GM12878 (cell line): ENCODE measurements around the gene CRIM1. TPM values are rescaled to one million over a fixed set of nuclear protein-coding genes. Genes with fewer than 3 reads are reported as not detected.

Experiments
- ATAC-seq: fragments of 200-7000 bp; cut with Tn5 transposase; 3 replicates; pipeline ENCODE4 v1.9.1; 2020; ENCODE audit warnings: mild to moderate bottlenecking, moderate library complexity
- BruUV-seq: library from RNA; stranded (reverse); fragments of 400-500 nt; replicated peaks from 2 replicates; lab custom pipeline; 2021; lab: Mats Ljungman, UMichigan
- CTCF ChIA-PET: fragments of 300-600 bp; sonication (Branson Sonifier 250); formaldehyde crosslinking; extraction: SDS; loops from one replicate; lab custom pipeline; 2021; ENCODE audit warnings: inconsistent platforms; lab: Yijun Ruan, JAX
- POLR2A ChIA-PET: fragments of 350-600 bp; formaldehyde crosslinking; extraction: SDS; loops from one replicate; lab custom pipeline; 2021; ENCODE audit warnings: inconsistent platforms; lab: Charles Lee
- RAD21 ChIA-PET: fragments of 300-600 bp; sonication (Branson Sonifier 250); formaldehyde crosslinking; loops from one replicate; lab custom pipeline; 2023; ENCODE audit warnings: antibody characterized with exemption; ENCODE audit not compliant: unreplicated experiment; lab: Charles Lee
- SMC1A ChIA-PET: fragments of 300-600 bp; sonication (Branson Sonifier 250); formaldehyde crosslinking; loops from one replicate; lab custom pipeline; 2023; ENCODE audit not compliant: unreplicated experiment, uncharacterized antibody; lab: Charles Lee
- DNase-seq: peaks from one replicate; pipeline ENCODE4 v3.0.0-alpha.2; 2011; ENCODE audit warnings: low read depth, low spot score
- FAIRE-seq: peaks from 3 replicates; lab custom pipeline; 2011; peaks lifted over from hg19 to GRCh38; lab: Jason Lieb, UNC
- H2AFZ ChIP-seq: 2 replicates; pipeline ENCODE4 v1.6.0; 2011; ENCODE audit warnings: low read depth, low read length, control low read depth; ENCODE audit not compliant: control insufficient read depth
- H3K27ac ChIP-seq: 2 replicates; pipeline ENCODE4 v1.5.1; 2011; ENCODE audit warnings: control low read depth; ENCODE audit not compliant: control insufficient read depth, insufficient read depth
- H3K27me3 ChIP-seq, 2 experiments: replicated peaks in 1 of 2; 2 replicates each; pipeline versions ENCODE4 v1.6.0 to v1.6.1; 2011; ENCODE audit warnings: low read length in 1 of 2; ENCODE audit not compliant: control insufficient read depth in 2 of 2, insufficient read depth in 2 of 2
- H3K36me3 ChIP-seq, 2 experiments: 2 replicates each; pipeline ENCODE4 v1.5.1; 2011; ENCODE audit warnings: low read length in 1 of 2; ENCODE audit not compliant: control insufficient read depth in 2 of 2, insufficient read depth in 2 of 2
- H3K4me1 ChIP-seq: 2 replicates; pipeline ENCODE4 v1.6.1; 2011; ENCODE audit warnings: mild to moderate bottlenecking, low read length, moderate library complexity, mixed read lengths; ENCODE audit not compliant: control insufficient read depth, insufficient read depth
- H3K4me2 ChIP-seq: 2 replicates; pipeline ENCODE4 v1.6.0; 2011; ENCODE audit warnings: control low read depth; ENCODE audit not compliant: control insufficient read depth, insufficient read depth
- H3K4me3 ChIP-seq: fragments of 200-600 bp; sonication (generic); 2 replicates; pipeline ENCODE4 v1.5.1; 2016
- H3K79me2 ChIP-seq: 2 replicates; pipeline ENCODE4 v1.6.0; 2011; ENCODE audit warnings: low read length; ENCODE audit not compliant: control insufficient read depth, insufficient read depth
- H3K9ac ChIP-seq: 2 replicates; pipeline ENCODE4 v1.8.0; 2011; ENCODE audit warnings: low read length, control low read depth, mixed read lengths; ENCODE audit not compliant: control insufficient read depth, insufficient read depth
- H3K9me3 ChIP-seq: replicated peaks from 3 replicates; pipeline ENCODE4 v1.5.1; 2011; ENCODE audit warnings: mild to moderate bottlenecking, low read length; ENCODE audit not compliant: control insufficient read depth, insufficient read depth
- H4K20me1 ChIP-seq: 2 replicates; pipeline ENCODE4 v1.6.0; 2011; ENCODE audit not compliant: control insufficient read depth, insufficient read depth
- BCLAF1 ChIP-seq: fragments of 450-650 bp; IDR thresholded peaks from 2 replicates; pipeline ENCODE4 v1.6.1; 2017; ENCODE audit warnings: antibody characterized with exemption, mild to moderate bottlenecking, moderate library complexity
- CEBPB ChIP-seq, 2 experiments: fragments of 150-350 bp in 1 of 2; IDR thresholded peaks; 2 replicates each; pipeline ENCODE4 v1.6.1; 2012 to 2014; ENCODE audit warnings: low read depth in 2 of 2, low read length in 2 of 2, borderline replicate concordance in 1 of 2, inconsistent platforms in 1 of 2
- CHD4 ChIP-seq: fragments of 200-600 bp; sonication (generic); IDR thresholded peaks from 2 replicates; pipeline ENCODE4 v1.6.1; 2016; ENCODE audit warnings: mild to moderate bottlenecking
- CTCF ChIP-seq, 3 experiments: IDR thresholded peaks in 2 of 3; conservative IDR thresholded peaks in 1 of 3; 2 replicates each; pipeline ENCODE4 v1.5.1; 2011; ENCODE audit warnings: low read depth in 3 of 3, low read length in 3 of 3, mild to moderate bottlenecking in 3 of 3, control low read depth in 2 of 3, moderate library complexity in 2 of 3, inconsistent platforms in 1 of 3, mixed read lengths in 1 of 3; ENCODE audit not compliant: control insufficient read depth in 2 of 3, insufficient read depth in 1 of 3; ENCODE audit errors: extremely low read depth in 1 of 3
- EED ChIP-seq: sonication (generic); IDR thresholded peaks from 2 replicates; pipeline ENCODE4 v1.6.1; 2016; ENCODE audit warnings: antibody characterized with exemption, low read depth
- EGR1 ChIP-seq, 2 experiments: IDR thresholded peaks; 1 replicate in 1 of 2; 2 replicates in 1 of 2; pipeline ENCODE4 v1.6.1; 2011 to 2012; ENCODE audit warnings: low read depth in 2 of 2, low read length in 2 of 2, borderline replicate concordance in 1 of 2, mild to moderate bottlenecking in 1 of 2, moderate library complexity in 1 of 2
- EP300 ChIP-seq, 2 experiments: fragments of 150-350 bp in 1 of 2; IDR thresholded peaks; 2 replicates each; pipeline ENCODE4 v1.6.1; 2011 to 2012; ENCODE audit warnings: low read depth in 2 of 2, low read length in 2 of 2, borderline replicate concordance in 1 of 2, improper control_type of control experiment in 1 of 2, inconsistent platforms in 1 of 2; ENCODE audit not compliant: control insufficient read depth in 1 of 2
- NFXL1 ChIP-seq: fragments of 450-650 bp; IDR thresholded peaks from 2 replicates; pipeline ENCODE4 v1.6.1; 2017; ENCODE audit warnings: antibody characterized with exemption, mild to moderate bottlenecking, borderline replicate concordance
- SPI1 ChIP-seq: IDR thresholded peaks from 2 replicates; pipeline ENCODE4 v1.6.1; 2011; ENCODE audit warnings: low read depth, mild to moderate bottlenecking, low read length, moderate library complexity, borderline replicate concordance; ENCODE audit not compliant: insufficient read depth
- ZBTB40 ChIP-seq: fragments of 450-650 bp; IDR thresholded peaks from 2 replicates; pipeline ENCODE4 v1.6.1; 2016; ENCODE audit warnings: mild to moderate bottlenecking, moderate library complexity, borderline replicate concordance
- WGBS: methylation state at CpG from one replicate; pipeline ENCODE4 v1.1.6; 2016; ENCODE audit warnings: low lambda C conversion rate; ENCODE audit not compliant: insufficient replicate concordance, insufficient coverage; ENCODE audit errors: missing lambda C conversion rate; 5-methylcytosine and 5-hydroxymethylcytosine counted together
- in situ Hi-C: fragments of 300-500 bp; cut with MboI; formaldehyde crosslinking; loops from 9 replicates; pipeline ENCODE4 v1.14.3; 2018; ENCODE audit warnings: mixed read lengths
- intact Hi-C: fragments of 100-400 bp; cut with micrococcal nuclease; formaldehyde crosslinking; loops from one replicate; pipeline ENCODE4 v1.14.2; 2022; ENCODE audit not compliant: unreplicated experiment
- polyA plus RNA-seq, 11 experiments: library from polyadenylated mRNA; depleted of rRNA in 4 of 11; unstranded in 6 of 11; stranded (reverse) in 5 of 11; fragments of >200 nt; fragmentation: Nextera tagmentation in 4 of 11; fragmentation: Illumina TruSeq in 1 of 11; extraction: Ambion mirVana in 4 of 11; extraction: Trizol in 1 of 11; gene quantifications; 1 replicate in 1 of 11; 2 replicates in 10 of 11; pipeline versions ENCODE4 v1.2.1 to v1.2.3, GENCODE V29; 2011 to 2016; ENCODE audit warnings: inconsistent platforms in 2 of 11, missing spikeins in 2 of 11, low read depth in 1 of 11
- total RNA-seq, 4 experiments: library from RNA; depleted of rRNA in 3 of 4; stranded (reverse); fragments of >200 nt in 3 of 4; fragmentation: Illumina TruSeq in 1 of 4; extraction: Trizol in 1 of 4; gene quantifications; 2 replicates each; pipeline versions ENCODE4 v1.2.1 to v1.2.3, GENCODE V29; 2013 to 2021

The CRIM1 gene
- total and polyA plus RNA-seq, 10 of the 15 experiments (the other 5 are each of a cell fraction or from before 2014, with no cell fraction given), result 0.42 to 7.4 (median 3.1) TPM

GRCh38 chr2:36468463-36469105, 113.0 kb downstream of the CRIM1 start:
- H3K79me2 ChIP-seq, result no peaks in the 10 kb centered on the region
- no peak overlapping the region for H2AFZ ChIP-seq
- SMC1A ChIA-PET, result no interaction called here
- RAD21 ChIA-PET, result no interaction called here
- no TSS peak for BruUV-seq
- H3K27me3 ChIP-seq, result peaks cover 0 to 2% of the 10 kb centered on the region in 2 experiments; a peak in 2 of 4 replicates
- ATAC-seq (no peak), FAIRE-seq (no peak), DNase-seq (no peak)
- POLR2A ChIA-PET, result no interaction called here
- no peaks in the 10 kb centered on the region for H3K9me3 ChIP-seq
- intact Hi-C loops (no loop called here), in situ Hi-C loops (no loop called here)
- no peaks in the 10 kb centered on the region for H3K4me1 ChIP-seq
- no peak overlapping the region for H3K27ac ChIP-seq
- WGBS, result 26% methylated on average over 10 of the region's 10 CpGs
- CTCF ChIA-PET, result no interaction called here
- H3K4me3 ChIP-seq, result no peak overlapping the region
- H3K36me3 ChIP-seq, result no peaks in the 10 kb centered on the region
- no peaks in the 10 kb centered on the region for H4K20me1 ChIP-seq
- no peak overlapping the region for H3K4me2 ChIP-seq
- TF ChIP-seq NFXL1, result no peak
- no peak for TF ChIP-seq EP300 (IDR thresholded peaks at IDR 0.05; ENCODE audit: borderline replicate concordance in 1 of 2, control insufficient read depth in 1 of 2, low read depth in 2 of 2, low read length in 2 of 2)
- no peak for TF ChIP-seq CTCF (IDR thresholded peaks at IDR 0.05 in 2 of 3, conservative IDR thresholded peaks at IDR 0.05 in 1 of 3; ENCODE audit: control insufficient read depth in 2 of 3, extremely low read depth in 1 of 3, insufficient read depth in 1 of 3, low read depth in 3 of 3, low read length in 3 of 3)
- no peak for TF ChIP-seq EGR1 (IDR thresholded peaks at IDR 0.05; ENCODE audit: borderline replicate concordance in 1 of 2, low read depth in 2 of 2, low read length in 2 of 2)
- no peak for TF ChIP-seq ZBTB40
- no peak for TF ChIP-seq BCLAF1
- TF ChIP-seq EED, result no peak
- no peak for TF ChIP-seq SPI1
- TF ChIP-seq CHD4, result no peak
- TF ChIP-seq CEBPB (IDR thresholded peaks at IDR 0.05; ENCODE audit: borderline replicate concordance in 1 of 2, low read depth in 2 of 2, low read length in 2 of 2), result no peak
- H3K9ac ChIP-seq, result no peak overlapping the region
